ENCODE data around the gene SLC29A3. TPM values are rescaled to one million over a fixed set of nuclear protein-coding genes. Genes with fewer than 3 reads are reported as not detected.
"Not testable (repeated sequence)": the region's sequence is repeated elsewhere in the genome, so short reads cannot be mapped to it uniquely, and the experiment has no call there.

SLC29A3 gene
- polyA plus RNA-seq, 4 donors, result 0.45 to 16.9 (median 2.7) TPM

DNA sequence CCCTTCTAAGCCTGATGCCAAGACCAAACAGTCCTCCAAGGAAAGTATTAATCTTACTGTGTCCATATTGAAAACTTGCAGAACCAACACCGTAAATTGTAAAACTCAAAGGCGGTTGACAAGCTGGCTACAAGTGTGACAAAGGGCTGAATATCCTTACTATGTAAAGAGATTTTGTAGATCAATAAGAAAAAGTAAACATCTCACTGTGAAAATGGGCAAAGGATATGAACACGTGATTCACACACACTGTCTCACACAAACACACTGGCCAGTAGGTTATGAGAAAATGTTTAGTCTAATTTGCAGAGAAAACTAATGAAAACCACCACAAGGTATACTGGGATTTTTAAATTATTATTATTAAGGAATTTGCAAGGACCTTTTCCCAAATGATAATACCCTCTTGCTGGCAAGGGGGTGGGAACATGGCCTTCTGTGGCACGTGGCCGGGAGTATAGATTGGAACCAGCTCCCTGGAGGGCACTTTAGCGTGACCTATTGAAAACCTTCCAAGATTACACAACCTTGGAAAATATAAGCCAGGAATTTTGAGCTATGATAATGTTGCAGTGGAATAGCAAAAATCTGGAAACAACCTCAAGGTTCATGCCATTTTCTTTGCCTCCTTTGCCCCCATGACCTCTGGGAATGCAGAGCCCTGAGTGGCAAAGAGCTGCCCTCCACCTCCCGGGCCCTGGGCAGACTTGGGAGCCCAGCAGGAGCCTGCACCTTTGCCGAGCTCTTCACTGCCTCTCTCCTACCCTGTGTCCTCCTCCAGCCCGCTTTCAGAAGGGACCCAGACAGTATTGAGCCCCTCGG lies 26.2 kb upstream of the SLC29A3 start:
- Histone ChIP-seq H3K9me3 (ENCODE audit: control insufficient read depth in 2 of 2, insufficient read depth in 1 of 2, low read depth in 1 of 2, low read length in 1 of 2) (no peaks in the 10 kb centered on the region), H3K27ac (ENCODE audit: low read depth in 1 of 3, low read length in 2 of 3) (no peak overlapping the region), H3K4me3 (ENCODE audit: low read depth in 1 of 3, low read length in 3 of 3) (no peak overlapping the region), H3K27me3 (ENCODE audit: control insufficient read depth in 3 of 3, insufficient read depth in 3 of 3, low read length in 3 of 3) (peaks cover 0 to 2% (median 0%) of the 10 kb centered on the region in 3 donors), H3K36me3 (ENCODE audit: control insufficient read depth in 3 of 3, insufficient read depth in 2 of 3, low read depth in 1 of 3, low read length in 3 of 3) (peaks cover 0 to 68% (median 0%) of the 10 kb centered on the region in 3 donors), H3K4me1 (ENCODE audit: control insufficient read depth in 3 of 3, insufficient read depth in 2 of 3, low read depth in 1 of 3, low read length in 2 of 3) (peaks cover 0 to 27% (median 0%) of the 10 kb centered on the region in 3 donors)
- FAIRE-seq (no peak), DNase-seq (no peak)
- WGBS, 3 donors, result 68 to 84% (median 75%) methylated on average over 10 of the region's 10 CpGs

- H3K27me3 ChIP-seq (ENCODE audit: control insufficient read depth in 3 of 3, insufficient read depth in 3 of 3, low read length in 3 of 3), result peaks cover 0 to 2% (median 0%) of the 10 kb centered on the region in 3 donors
- WGBS, 3 donors, result 52 to 73% (median 54%) methylated on average over 17 to 19 of the region's 19 CpGs
Measured at GRCh38 chr10:71293446-71294084, 25.5 kb upstream of the SLC29A3 start.

GRCh38 chr10:71294091-71294561 lies 24.9 kb upstream of the SLC29A3 start:
- WGBS, 3 donors, result 43 to 81% (median 53%) methylated on average over 6 of the region's 6 CpGs
- H3K4me1 ChIP-seq (ENCODE audit: control insufficient read depth in 3 of 3, insufficient read depth in 2 of 3, low read depth in 1 of 3, low read length in 2 of 3), result peaks cover 0 to 24% (median 0%) of the 10 kb centered on the region in 3 donors

More at GRCh38 chr10:71293446-71294084, 25.5 kb upstream of the SLC29A3 start:
- Histone ChIP-seq H3K27ac (ENCODE audit: low read depth in 1 of 3, low read length in 2 of 3) (no peak overlapping the region), H3K36me3 (ENCODE audit: control insufficient read depth in 3 of 3, insufficient read depth in 2 of 3, low read depth in 1 of 3, low read length in 3 of 3) (peaks cover 0 to 67% (median 0%) of the 10 kb centered on the region in 3 donors), H3K9me3 (ENCODE audit: control insufficient read depth in 2 of 2, insufficient read depth in 1 of 2, low read depth in 1 of 2, low read length in 1 of 2) (no peaks in the 10 kb centered on the region), H3K4me1 (ENCODE audit: control insufficient read depth in 3 of 3, insufficient read depth in 2 of 3, low read depth in 1 of 3, low read length in 2 of 3) (peaks cover 0 to 27% (median 0%) of the 10 kb centered on the region in 3 donors), H3K4me3 (ENCODE audit: low read depth in 1 of 3, low read length in 3 of 3) (no peak overlapping the region)
- DNase-seq (peak; percentile 31 to 41), FAIRE-seq (no peak)

GRCh38 chr10:71294856-71295255 lies 24.2 kb upstream of the SLC29A3 start:
- Histone ChIP-seq H3K4me3 (ENCODE audit: low read depth in 1 of 3, low read length in 3 of 3) (no peak overlapping the region), H3K27me3 (ENCODE audit: control insufficient read depth in 3 of 3, insufficient read depth in 3 of 3, low read length in 3 of 3) (peaks cover 0 to 2% (median 0%) of the 10 kb centered on the region in 3 donors), H3K27ac (ENCODE audit: low read depth in 1 of 3, low read length in 2 of 3) (no peak overlapping the region), H3K36me3 (ENCODE audit: control insufficient read depth in 3 of 3, insufficient read depth in 2 of 3, low read depth in 1 of 3, low read length in 3 of 3) (peaks cover 0 to 61% (median 0%) of the 10 kb centered on the region in 3 donors), H3K9me3 (ENCODE audit: control insufficient read depth in 2 of 2, insufficient read depth in 1 of 2, low read depth in 1 of 2, low read length in 1 of 2) (no peaks in the 10 kb centered on the region), H3K4me1 (ENCODE audit: control insufficient read depth in 3 of 3, insufficient read depth in 2 of 3, low read depth in 1 of 3, low read length in 2 of 3) (peaks cover 0 to 17% (median 0%) of the 10 kb centered on the region in 3 donors)
- 57 to 82% (median 67%) methylated on average over 4 of the region's 4 CpGs for WGBS, 3 donors
- DNase-seq (no peak), FAIRE-seq (no peak)

More at GRCh38 chr10:71294091-71294561, 24.9 kb upstream of the SLC29A3 start:
- no peak for DNase-seq
- Histone ChIP-seq H3K9me3 (ENCODE audit: control insufficient read depth in 2 of 2, insufficient read depth in 1 of 2, low read depth in 1 of 2, low read length in 1 of 2) (no peaks in the 10 kb centered on the region), H3K27me3 (ENCODE audit: control insufficient read depth in 3 of 3, insufficient read depth in 3 of 3, low read length in 3 of 3) (peaks cover 0 to 2% (median 0%) of the 10 kb centered on the region in 3 donors), H3K4me3 (ENCODE audit: low read depth in 1 of 3, low read length in 3 of 3) (no peak overlapping the region), H3K36me3 (ENCODE audit: control insufficient read depth in 3 of 3, insufficient read depth in 2 of 3, low read depth in 1 of 3, low read length in 3 of 3) (peaks cover 0 to 66% (median 0%) of the 10 kb centered on the region in 3 donors), H3K27ac (ENCODE audit: low read depth in 1 of 3, low read length in 2 of 3) (no peak overlapping the region)
- no peak for FAIRE-seq

GRCh38 chr10:71295641-71296040 lies 23.4 kb upstream of the SLC29A3 start:
- Histone ChIP-seq H3K36me3 (ENCODE audit: control insufficient read depth in 3 of 3, insufficient read depth in 2 of 3, low read depth in 1 of 3, low read length in 3 of 3) (peaks cover 0 to 61% (median 0%) of the 10 kb centered on the region in 3 donors), H3K27ac (ENCODE audit: low read depth in 1 of 3, low read length in 2 of 3) (no peak overlapping the region), H3K4me1 (ENCODE audit: control insufficient read depth in 3 of 3, insufficient read depth in 2 of 3, low read depth in 1 of 3, low read length in 2 of 3) (peaks cover 0 to 9% (median 0%) of the 10 kb centered on the region in 3 donors), H3K4me3 (ENCODE audit: low read depth in 1 of 3, low read length in 3 of 3) (no peak overlapping the region), H3K9me3 (ENCODE audit: control insufficient read depth in 2 of 2, insufficient read depth in 1 of 2, low read depth in 1 of 2, low read length in 1 of 2) (no peaks in the 10 kb centered on the region), H3K27me3 (ENCODE audit: control insufficient read depth in 3 of 3, insufficient read depth in 3 of 3, low read length in 3 of 3) (peaks cover 0 to 2% (median 0%) of the 10 kb centered on the region in 3 donors)
- FAIRE-seq (no peak), DNase-seq (no peak)
- WGBS, 3 donors, result 77 to 88% (median 80%) methylated on average over 9 of the region's 9 CpGs

DNA sequence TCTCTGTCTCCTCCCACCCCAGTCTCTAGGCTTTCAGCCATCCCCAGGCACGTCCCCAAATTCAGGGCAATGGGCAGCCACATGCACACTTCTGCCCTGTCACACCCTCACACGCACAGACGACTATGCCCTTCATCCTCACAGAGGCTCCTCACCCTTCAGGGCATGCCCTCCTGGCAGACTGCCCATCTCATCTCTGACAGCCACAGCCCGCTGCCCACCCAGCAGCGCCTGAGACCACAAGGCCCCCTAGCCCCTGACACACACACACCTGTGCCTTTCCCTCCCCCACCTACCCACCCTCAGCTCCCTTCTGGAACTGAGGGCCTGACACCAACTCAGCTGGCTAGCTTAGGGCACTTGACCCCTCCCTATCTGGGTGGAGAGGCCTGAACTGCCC lies 23.0 kb upstream of the SLC29A3 start:
- no peak overlapping the region for H3K4me3 ChIP-seq (ENCODE audit: low read depth in 1 of 3, low read length in 3 of 3)
- peaks cover 0 to 60% (median 0%) of the 10 kb centered on the region in 3 donors for H3K36me3 ChIP-seq (ENCODE audit: control insufficient read depth in 3 of 3, insufficient read depth in 2 of 3, low read depth in 1 of 3, low read length in 3 of 3)
- no peak overlapping the region for H3K27ac ChIP-seq (ENCODE audit: low read depth in 1 of 3, low read length in 2 of 3)
- H3K4me1 ChIP-seq (ENCODE audit: control insufficient read depth in 3 of 3, insufficient read depth in 2 of 3, low read depth in 1 of 3, low read length in 2 of 3), result peaks cover 0 to 4% (median 0%) of the 10 kb centered on the region in 3 donors
- WGBS, 3 donors, result 39 to 51% (median 42%) methylated on average over 5 of the region's 5 CpGs
- DNase-seq, result no peak
- no peak for FAIRE-seq
- H3K27me3 ChIP-seq (ENCODE audit: control insufficient read depth in 3 of 3, insufficient read depth in 3 of 3, low read length in 3 of 3), result peaks cover 0 to 2% (median 0%) of the 10 kb centered on the region in 3 donors
- H3K9me3 ChIP-seq (ENCODE audit: control insufficient read depth in 2 of 2, insufficient read depth in 1 of 2, low read depth in 1 of 2, low read length in 1 of 2), result no peaks in the 10 kb centered on the region

- H3K4me3 ChIP-seq (ENCODE audit: low read depth in 1 of 3, low read length in 3 of 3); H3K27me3 ChIP-seq (ENCODE audit: control insufficient read depth in 3 of 3, insufficient read depth in 3 of 3, low read length in 3 of 3); H3K9me3 ChIP-seq (ENCODE audit: control insufficient read depth in 2 of 2, insufficient read depth in 1 of 2, low read depth in 1 of 2, low read length in 1 of 2); FAIRE-seq; H3K4me1 ChIP-seq (ENCODE audit: control insufficient read depth in 3 of 3, insufficient read depth in 2 of 3, low read depth in 1 of 3, low read length in 2 of 3); DNase-seq; H3K27ac ChIP-seq (ENCODE audit: low read depth in 1 of 3, low read length in 2 of 3): not testable (repeated sequence)
- peaks cover 0 to 54% (median 0%) of the 10 kb centered on the region in 3 donors for H3K36me3 ChIP-seq (ENCODE audit: control insufficient read depth in 3 of 3, insufficient read depth in 2 of 3, low read depth in 1 of 3, low read length in 3 of 3)
- WGBS, 3 donors, result 47 to 59% (median 57%) methylated on average over 12 to 13 of the region's 13 CpGs
Measured at GRCh38 chr10:71296811-71297210, 22.2 kb upstream of the SLC29A3 start.

DNA sequence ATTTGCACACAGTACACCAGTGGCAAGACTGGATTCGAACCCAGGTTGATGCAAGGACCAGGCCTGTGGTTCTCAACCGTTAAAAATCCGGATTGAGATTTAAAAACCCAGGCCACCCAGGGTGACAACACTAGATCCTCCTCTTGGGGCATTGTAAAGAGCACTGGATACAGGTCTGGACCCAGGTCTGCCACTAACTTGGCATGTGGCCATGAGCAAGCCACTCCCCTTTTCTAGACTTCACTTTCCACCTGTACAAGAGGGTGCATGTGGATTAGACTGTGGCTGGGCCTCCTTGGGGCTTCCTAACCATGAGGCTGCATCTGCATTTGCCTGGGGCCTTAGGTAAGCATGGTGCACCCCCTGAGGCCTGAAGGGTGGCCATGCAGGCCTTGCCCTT lies 21.7 kb upstream of the SLC29A3 start:
- WGBS, 3 donors, result 86 to 91% (median 91%) methylated on average over 3 of the region's 3 CpGs
- Histone ChIP-seq H3K9me3 (ENCODE audit: control insufficient read depth in 2 of 2, insufficient read depth in 1 of 2, low read depth in 1 of 2, low read length in 1 of 2) (no peaks in the 10 kb centered on the region), H3K36me3 (ENCODE audit: control insufficient read depth in 3 of 3, insufficient read depth in 2 of 3, low read depth in 1 of 3, low read length in 3 of 3) (peaks cover 0 to 51% (median 0%) of the 10 kb centered on the region in 3 donors), H3K27me3 (ENCODE audit: control insufficient read depth in 3 of 3, insufficient read depth in 3 of 3, low read length in 3 of 3) (peaks cover 0 to 2% (median 0%) of the 10 kb centered on the region in 3 donors), H3K27ac (ENCODE audit: low read depth in 1 of 3, low read length in 2 of 3) (no peak overlapping the region), H3K4me1 (ENCODE audit: control insufficient read depth in 3 of 3, insufficient read depth in 2 of 3, low read depth in 1 of 3, low read length in 2 of 3) (no peaks in the 10 kb centered on the region), H3K4me3 (ENCODE audit: low read depth in 1 of 3, low read length in 3 of 3) (no peak overlapping the region)
- FAIRE-seq (no peak), DNase-seq (peak in 1 of 2 donors; percentile 22)

Measured in small intestine (tissue), 7 donors.